ENCODE results near the gene NRBF2. TPM values are rescaled to one million over a fixed set of nuclear protein-coding genes. Genes with fewer than 3 reads are reported as not detected.
"Not testable (repeated sequence)": the region's sequence is repeated elsewhere in the genome, so short reads cannot be mapped to it uniquely, and the experiment has no call there.

NRBF2 gene
- total RNA-seq, 1 donor from 2014 or later = 21.5 TPM

DNA sequence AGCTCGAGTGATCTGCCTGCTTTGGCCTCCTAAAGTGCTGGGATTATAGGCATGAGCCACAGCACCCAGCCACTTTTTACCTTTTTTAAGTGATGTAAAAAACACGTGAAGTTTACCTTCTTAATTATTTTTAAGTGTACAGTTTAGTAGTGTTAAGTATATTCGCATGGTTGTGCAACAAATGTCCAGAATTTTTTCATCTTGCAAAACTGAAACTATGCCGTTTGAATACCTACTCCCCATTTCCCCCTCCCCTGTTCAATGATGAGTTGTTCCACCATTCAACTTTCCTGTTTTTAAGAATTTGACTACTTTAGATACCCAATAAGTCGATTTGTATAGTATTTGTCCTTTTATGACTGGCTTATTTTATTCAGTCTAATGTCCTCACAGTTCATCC is 10.9 kb downstream of the NRBF2 start:
- Mint-ChIP-seq H3K4me1 (ENCODE audit: unreplicated experiment) (peaks cover 5% of the 10 kb centered on the region), H3K36me3 (ENCODE audit: unreplicated experiment) (peaks cover 11% of the 10 kb centered on the region), H3K9me3 (ENCODE audit: unreplicated experiment) (no peaks in the 10 kb centered on the region), H3K27me3 (ENCODE audit: unreplicated experiment) (no peaks in the 10 kb centered on the region), H3K4me3 (ENCODE audit: unreplicated experiment) (no peak overlapping the region), H3K27ac (ENCODE audit: unreplicated experiment) (no peak overlapping the region)
- TF ChIP-seq, protein P1, sequence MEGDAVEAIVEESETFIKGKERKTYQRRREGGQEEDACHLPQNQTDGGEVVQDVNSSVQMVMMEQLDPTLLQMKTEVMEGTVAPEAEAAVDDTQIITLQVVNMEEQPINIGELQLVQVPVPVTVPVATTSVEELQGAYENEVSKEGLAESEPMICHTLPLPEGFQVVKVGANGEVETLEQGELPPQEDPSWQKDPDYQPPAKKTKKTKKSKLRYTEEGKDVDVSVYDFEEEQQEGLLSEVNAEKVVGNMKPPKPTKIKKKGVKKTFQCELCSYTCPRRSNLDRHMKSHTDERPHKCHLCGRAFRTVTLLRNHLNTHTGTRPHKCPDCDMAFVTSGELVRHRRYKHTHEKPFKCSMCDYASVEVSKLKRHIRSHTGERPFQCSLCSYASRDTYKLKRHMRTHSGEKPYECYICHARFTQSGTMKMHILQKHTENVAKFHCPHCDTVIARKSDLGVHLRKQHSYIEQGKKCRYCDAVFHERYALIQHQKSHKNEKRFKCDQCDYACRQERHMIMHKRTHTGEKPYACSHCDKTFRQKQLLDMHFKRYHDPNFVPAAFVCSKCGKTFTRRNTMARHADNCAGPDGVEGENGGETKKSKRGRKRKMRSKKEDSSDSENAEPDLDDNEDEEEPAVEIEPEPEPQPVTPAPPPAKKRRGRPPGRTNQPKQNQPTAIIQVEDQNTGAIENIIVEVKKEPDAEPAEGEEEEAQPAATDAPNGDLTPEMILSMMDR (IDR thresholded peaks at IDR 0.05) = no peak
- DNase-seq (ENCODE audit: extremely low spot score, unreplicated experiment) = no peak

DNA sequence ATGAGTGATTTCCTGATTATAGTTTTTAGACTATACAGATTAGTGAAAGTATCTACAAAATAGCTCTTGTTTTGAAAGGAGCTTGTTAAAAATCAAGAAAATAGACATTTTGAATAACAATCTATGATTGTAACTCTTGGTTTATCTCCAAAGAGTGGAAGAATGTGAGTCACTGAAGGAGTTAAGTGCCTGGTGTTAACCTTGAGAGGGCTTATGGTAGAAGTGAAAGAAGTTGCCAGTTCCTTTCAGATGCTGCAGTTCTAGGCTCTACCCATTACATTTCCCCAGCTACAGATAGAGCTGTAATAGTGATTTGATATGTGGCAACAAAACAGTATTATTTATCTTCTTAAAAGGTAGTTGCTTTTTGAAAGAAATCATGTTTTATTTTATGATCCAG is 12.7 kb downstream of the NRBF2 start:
- Mint-ChIP-seq H3K27ac (ENCODE audit: unreplicated experiment) (no peak overlapping the region), H3K4me1 (ENCODE audit: unreplicated experiment) (peaks cover 5% of the 10 kb centered on the region), H3K27me3 (ENCODE audit: unreplicated experiment) (no peaks in the 10 kb centered on the region), H3K9me3 (ENCODE audit: unreplicated experiment) (no peaks in the 10 kb centered on the region), H3K36me3 (ENCODE audit: unreplicated experiment) (peaks cover 14% of the 10 kb centered on the region), H3K4me3 (ENCODE audit: unreplicated experiment) (no peak overlapping the region)
- DNase-seq (ENCODE audit: extremely low spot score, unreplicated experiment) = no peak
- TF ChIP-seq, protein P1 (IDR thresholded peaks at IDR 0.05) = no peak

DNA sequence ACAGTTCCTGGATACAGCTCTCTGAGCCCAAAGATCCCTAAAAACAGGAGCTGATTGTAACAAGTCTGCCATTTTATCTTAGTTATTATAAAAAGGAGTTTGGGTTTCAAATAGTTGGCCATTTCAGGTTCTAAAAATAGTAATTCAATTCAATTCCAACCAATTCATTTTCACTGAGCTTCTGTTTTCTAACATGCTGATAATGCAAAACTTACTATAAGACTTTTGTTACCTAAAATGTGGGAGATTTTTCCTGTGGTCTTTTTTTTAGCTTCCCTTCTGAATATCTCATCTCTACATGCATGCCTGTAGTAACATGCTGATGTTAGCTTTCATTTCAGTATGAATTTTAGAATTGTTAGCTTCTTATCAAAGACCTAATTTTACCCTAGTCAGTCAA is 13.4 kb downstream of the NRBF2 start:
- no peaks in the 10 kb centered on the region for H3K9me3 Mint-ChIP-seq (ENCODE audit: unreplicated experiment)
- no peaks in the 10 kb centered on the region for H3K27me3 Mint-ChIP-seq (ENCODE audit: unreplicated experiment)
- H3K4me3 Mint-ChIP-seq (ENCODE audit: unreplicated experiment) = no peak overlapping the region
- H3K4me1 Mint-ChIP-seq (ENCODE audit: unreplicated experiment) = peaks cover 5% of the 10 kb centered on the region
- DNase-seq (ENCODE audit: extremely low spot score, unreplicated experiment) = no peak
- H3K27ac Mint-ChIP-seq (ENCODE audit: unreplicated experiment) = no peak overlapping the region
- TF ChIP-seq, protein P1 (IDR thresholded peaks at IDR 0.05) = no peak
- H3K36me3 Mint-ChIP-seq (ENCODE audit: unreplicated experiment) = peaks cover 18% of the 10 kb centered on the region

DNA sequence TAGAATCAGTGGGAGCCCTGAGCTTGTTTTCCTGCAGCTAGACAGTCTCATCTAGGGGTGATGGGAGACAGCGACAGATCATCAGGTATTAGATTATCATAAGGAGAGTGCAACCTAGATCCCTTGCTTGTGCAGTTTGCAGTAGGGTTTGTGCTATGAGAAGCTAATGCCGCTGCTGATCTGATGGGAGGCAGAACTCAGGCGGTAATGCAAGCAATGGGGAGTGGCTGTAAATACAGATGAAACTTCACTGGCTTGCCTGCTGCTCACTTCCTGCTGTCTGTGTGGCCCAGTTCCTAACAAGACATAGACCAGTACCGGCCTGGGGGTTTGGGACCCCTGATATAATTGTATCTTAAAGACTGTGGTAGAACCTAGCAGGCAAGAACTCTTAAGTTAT is 17.6 kb downstream of the NRBF2 start:
- Mint-ChIP-seq H3K9me3 (ENCODE audit: unreplicated experiment) (no peaks in the 10 kb centered on the region), H3K4me1 (ENCODE audit: unreplicated experiment) (peaks cover 3% of the 10 kb centered on the region), H3K27me3 (ENCODE audit: unreplicated experiment) (no peaks in the 10 kb centered on the region), H3K4me3 (ENCODE audit: unreplicated experiment) (no peak overlapping the region), H3K27ac (ENCODE audit: unreplicated experiment) (no peak overlapping the region), H3K36me3 (ENCODE audit: unreplicated experiment) (peaks cover 41% of the 10 kb centered on the region)
- TF ChIP-seq, protein P1 (IDR thresholded peaks at IDR 0.05) = no peak
- no peak for DNase-seq (ENCODE audit: extremely low spot score, unreplicated experiment)

DNA sequence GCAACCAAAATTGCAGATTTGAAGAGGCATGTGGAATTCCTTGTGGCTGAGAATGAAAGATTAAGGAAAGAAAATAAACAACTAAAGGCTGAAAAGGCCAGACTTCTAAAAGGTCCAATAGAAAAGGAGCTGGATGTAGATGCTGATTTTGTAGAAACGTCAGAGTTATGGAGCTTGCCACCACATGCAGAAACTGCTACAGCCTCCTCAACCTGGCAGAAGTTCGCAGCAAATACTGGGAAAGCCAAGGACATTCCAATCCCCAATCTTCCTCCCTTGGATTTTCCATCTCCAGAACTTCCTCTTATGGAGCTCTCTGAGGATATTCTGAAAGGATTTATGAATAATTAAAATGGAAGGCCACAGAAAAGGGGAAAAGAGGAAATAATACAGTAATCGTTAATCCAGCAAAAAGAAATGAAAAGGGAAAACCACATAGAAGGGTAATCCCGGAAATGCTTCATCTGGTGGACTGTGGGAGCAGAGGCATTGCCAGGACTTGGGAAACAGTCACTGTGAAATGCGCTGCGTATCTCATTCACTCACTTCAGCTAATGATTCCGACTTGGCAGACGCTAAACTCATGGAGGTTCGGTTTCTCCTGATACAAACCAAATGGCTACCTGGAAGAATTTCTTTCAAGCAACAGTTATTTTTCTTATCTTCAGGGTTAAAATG is 20.9 kb downstream of the NRBF2 start:
- H3K27me3 Mint-ChIP-seq (ENCODE audit: unreplicated experiment); H3K9me3 Mint-ChIP-seq (ENCODE audit: unreplicated experiment); H3K4me3 Mint-ChIP-seq (ENCODE audit: unreplicated experiment); H3K4me1 Mint-ChIP-seq (ENCODE audit: unreplicated experiment); DNase-seq (ENCODE audit: extremely low spot score, unreplicated experiment); H3K27ac Mint-ChIP-seq (ENCODE audit: unreplicated experiment): not testable (repeated sequence)
- peaks cover 30% of the 10 kb centered on the region for H3K36me3 Mint-ChIP-seq (ENCODE audit: unreplicated experiment)
